ENCODE data around the gene JUNB. TPM values are rescaled to one million over a fixed set of nuclear protein-coding genes. Genes with fewer than 3 reads are reported as not detected.
A peak's percentile ranks its signal among the peaks of the same experiment; 100 is the strongest.
"Not testable (repeated sequence)": the region's sequence is repeated elsewhere in the genome, so short reads cannot be mapped to it uniquely, and the experiment has no call there.

Gene JUNB
- polyA plus RNA-seq, 1 donor: 36.5 TPM

- DNase-seq: no peak
Measured at GRCh38 chr19:12789098-12789903, 2.0 kb upstream of the JUNB start.

- DNase-seq: peak; percentile 95
Measured at GRCh38 chr19:12789904-12790619, 1.2 kb upstream of the JUNB start.

- DNase-seq: no peak
Measured at GRCh38 chr19:12790628-12791344, 500 bp upstream of the JUNB start.

GRCh38 chr19:12792051-12792852 is 966 bp downstream of the JUNB start:
- no peak for DNase-seq

GRCh38 chr19:12792853-12793289 is 1.6 kb downstream of the JUNB start:
- no peak for DNase-seq

- DNase-seq: peak; percentile 97
Measured at GRCh38 chr19:12793290-12794195, 2.3 kb downstream of the JUNB start.

GRCh38 chr19:12794196-12794941 is 3.1 kb downstream of the JUNB start:
- DNase-seq: no peak

- no peak for DNase-seq
Measured at GRCh38 chr19:12794971-12795381, 3.7 kb downstream of the JUNB start.

GRCh38 chr19:12796146-12797071 is 5.1 kb downstream of the JUNB start:
- peak; percentile 85 for DNase-seq

GRCh38 chr19:12797141-12797587 is 5.9 kb downstream of the JUNB start:
- DNase-seq: no peak

- DNase-seq: not testable (repeated sequence)
Measured at GRCh38 chr19:12797607-12798006, 6.3 kb downstream of the JUNB start.

GRCh38 chr19:12799742-12800465 is 8.6 kb downstream of the JUNB start:
- DNase-seq: no peak

GRCh38 chr19:12800466-12800770 is 9.1 kb downstream of the JUNB start:
- DNase-seq: no peak

- DNase-seq: no peak
Measured at GRCh38 chr19:12800923-12801465, 9.7 kb downstream of the JUNB start.

- DNase-seq: peak; percentile 85
Measured at GRCh38 chr19:12801466-12802266, 10.4 kb downstream of the JUNB start, which contains the start of the genes PRDX2 and THSD8. TSS of gene PRDX2 (minus strand) at chr19:12801800. CDS start at chr19:12801261, 539 bp downstream. TSS of gene THSD8 (plus strand) at chr19:12802069. CDS start at chr19:12802072, 3 bp downstream.

- no peak for DNase-seq
Measured at GRCh38 chr19:12802267-12803106, 11.2 kb downstream of the JUNB start.

All from hindlimb muscle (tissue), 1 donor.